HEK293 (cell line): ENCODE results near the gene USP13.

ENCODE experiments used
- CTCF ChIA-PET: fragments of 350-600 bp; formaldehyde crosslinking; extraction: SDS; loops from one replicate; lab custom pipeline; 2021; ENCODE audit warnings: antibody characterized with exemption; lab: Yijun Ruan, JAX
- POLR2A ChIA-PET: fragments of 300-600 bp; formaldehyde crosslinking; extraction: SDS; loops from one replicate; lab custom pipeline; 2020; ENCODE audit warnings: antibody characterized with exemption, inconsistent platforms; lab: Yijun Ruan, JAX
- H3K27ac ChIP-seq: fragments of 200-500 bp; sonication (Bioruptor generic); 2 replicates; pipeline ENCODE4 v1.5.1; 2014; ENCODE audit warnings: low read depth, low read length, control low read depth, inconsistent platforms; ENCODE audit errors: extremely low read depth
- H3K36me3 ChIP-seq, 2 experiments: fragments of 200-500 bp in 1 of 2; sonication (Bioruptor generic) in 1 of 2; 1 replicate in 1 of 2; 2 replicates in 1 of 2; pipeline ENCODE4 v1.5.1; 2014 to 2017; ENCODE audit warnings: inconsistent platforms in 2 of 2, low read length in 2 of 2; ENCODE audit not compliant: control insufficient read depth in 2 of 2, insufficient read depth in 1 of 2
- H3K4me1 ChIP-seq: fragments of 200-500 bp; sonication (Bioruptor generic); 2 replicates; pipeline ENCODE4 v1.5.1; 2014; ENCODE audit warnings: mild to moderate bottlenecking, low read length, inconsistent platforms; ENCODE audit not compliant: control insufficient read depth, insufficient read depth
- H3K4me3 ChIP-seq: 2 replicates; pipeline ENCODE4 v1.5.1; 2011; ENCODE audit warnings: low read depth, mild to moderate bottlenecking, control low read depth, low read length, moderate library complexity
- H3K9me3 ChIP-seq: fragments of 200-500 bp; sonication (Bioruptor generic); 2 replicates; pipeline ENCODE4 v1.5.1; 2014; ENCODE audit warnings: low read depth, low read length, inconsistent platforms; ENCODE audit not compliant: control insufficient read depth, insufficient read depth
- BCL6B ChIP-seq: fragments of 450-650 bp; formaldehyde crosslinking; IDR thresholded peaks from 2 replicates; pipeline ENCODE4 v1.5.1; 2017; ENCODE audit warnings: missing biosample characterization, missing genetic modification characterization
- CTCF ChIP-seq: fragments of 450-650 bp; formaldehyde crosslinking; IDR thresholded peaks from 2 replicates; pipeline ENCODE4 v1.5.1; 2016; ENCODE audit warnings: missing biosample characterization, missing genetic modification characterization
- FEZF1 ChIP-seq: fragments of 450-650 bp; formaldehyde crosslinking; IDR thresholded peaks from 2 replicates; pipeline ENCODE4 v1.5.1; 2016; ENCODE audit warnings: missing biosample characterization, missing genetic modification characterization
- GLIS2 ChIP-seq: fragments of 450-650 bp; formaldehyde crosslinking; IDR thresholded peaks from 2 replicates; pipeline ENCODE4 v1.5.1; 2016; ENCODE audit warnings: missing biosample characterization, missing genetic modification characterization
- HIC1 ChIP-seq: fragments of 450-650 bp; formaldehyde crosslinking; IDR thresholded peaks from 2 replicates; pipeline ENCODE4 v1.5.1; 2016; ENCODE audit warnings: missing biosample characterization, missing genetic modification characterization
- KLF8 ChIP-seq: fragments of 450-650 bp; formaldehyde crosslinking; IDR thresholded peaks from 2 replicates; pipeline ENCODE4 v1.5.1; 2016; ENCODE audit warnings: missing biosample characterization, missing genetic modification characterization
- PATZ1 ChIP-seq: fragments of 450-650 bp; formaldehyde crosslinking; IDR thresholded peaks from 2 replicates; pipeline ENCODE4 v1.5.1; 2016; ENCODE audit warnings: missing biosample characterization, missing genetic modification characterization
- TCF7L2 ChIP-seq: IDR thresholded peaks from 2 replicates; pipeline ENCODE4 v1.6.1; 2011; ENCODE audit warnings: low read depth, mild to moderate bottlenecking, inconsistent platforms, low read length, moderate library complexity, borderline replicate concordance
- YY1 ChIP-seq: fragments of 450-650 bp; formaldehyde crosslinking; IDR thresholded peaks from 2 replicates; pipeline ENCODE4 v1.5.1; 2018; ENCODE audit warnings: missing biosample characterization, missing genetic modification characterization
- YY2 ChIP-seq: fragments of 450-650 bp; formaldehyde crosslinking; IDR thresholded peaks from 2 replicates; pipeline ENCODE4 v1.5.1; 2016; ENCODE audit warnings: missing biosample characterization, missing genetic modification characterization
- ZBTB17 ChIP-seq: fragments of 450-650 bp; formaldehyde crosslinking; IDR thresholded peaks from 2 replicates; pipeline ENCODE4 v1.5.1; 2016; ENCODE audit warnings: missing biosample characterization, missing genetic modification characterization
- ZBTB20 ChIP-seq: fragments of 450-650 bp; formaldehyde crosslinking; IDR thresholded peaks from 2 replicates; pipeline ENCODE4 v1.5.1; 2016; ENCODE audit warnings: missing biosample characterization, missing genetic modification characterization
- ZBTB26 ChIP-seq: fragments of 450-650 bp; formaldehyde crosslinking; optimal IDR thresholded peaks from 2 replicates; pipeline ENCODE3; 2016; ENCODE audit warnings: missing biosample characterization, mild to moderate bottlenecking, missing genetic modification characterization
- ZBTB8A ChIP-seq: fragments of 450-650 bp; formaldehyde crosslinking; IDR thresholded peaks from 2 replicates; pipeline ENCODE4 v1.5.1; 2016; ENCODE audit warnings: missing biosample characterization, missing genetic modification characterization
- ZNF341 ChIP-seq: fragments of 450-650 bp; formaldehyde crosslinking; IDR thresholded peaks from 2 replicates; pipeline ENCODE4; 2016; ENCODE audit warnings: low read depth, missing biosample characterization, missing genetic modification characterization
- ZNF426 ChIP-seq: fragments of 450-650 bp; formaldehyde crosslinking; IDR thresholded peaks from 2 replicates; pipeline ENCODE4 v1.5.1; 2017; ENCODE audit warnings: missing biosample characterization, missing genetic modification characterization, mild to moderate bottlenecking, inconsistent platforms, moderate library complexity
- ZNF501 ChIP-seq: fragments of 450-650 bp; formaldehyde crosslinking; IDR thresholded peaks from 2 replicates; pipeline ENCODE4 v1.5.1; 2016; ENCODE audit warnings: missing biosample characterization, missing genetic modification characterization
- ZNF510 ChIP-seq: fragments of 450-650 bp; formaldehyde crosslinking; IDR thresholded peaks from 2 replicates; pipeline ENCODE4 v1.5.1; 2018; ENCODE audit warnings: mild to moderate bottlenecking, missing genetic modification characterization, missing biosample characterization; ENCODE audit not compliant: insufficient replicate concordance
- ZNF600 ChIP-seq: fragments of 450-650 bp; formaldehyde crosslinking; IDR thresholded peaks from 2 replicates; pipeline ENCODE4 v1.5.1; 2016; ENCODE audit warnings: missing biosample characterization, missing genetic modification characterization
- ZNF623 ChIP-seq: fragments of 450-650 bp; formaldehyde crosslinking; IDR thresholded peaks from 2 replicates; pipeline ENCODE4 v1.5.1; 2016; ENCODE audit warnings: missing biosample characterization, missing genetic modification characterization
- ZNF645 ChIP-seq: fragments of 450-650 bp; formaldehyde crosslinking; IDR thresholded peaks from 2 replicates; pipeline ENCODE4; 2016; ENCODE audit warnings: missing biosample characterization, missing genetic modification characterization
- ZNF660 ChIP-seq: fragments of 450-650 bp; IDR thresholded peaks from 2 replicates; pipeline ENCODE4 v1.5.1; 2018; ENCODE audit warnings: missing biosample characterization, mild to moderate bottlenecking, missing genetic modification characterization
- ZNF692 ChIP-seq: fragments of 450-650 bp; formaldehyde crosslinking; IDR thresholded peaks from 2 replicates; pipeline ENCODE4 v1.5.1; 2016; ENCODE audit warnings: missing biosample characterization, missing genetic modification characterization
- ZNF76 ChIP-seq: fragments of 450-650 bp; formaldehyde crosslinking; IDR thresholded peaks from 2 replicates; pipeline ENCODE4; 2016; ENCODE audit warnings: low read depth, missing biosample characterization, missing genetic modification characterization, borderline replicate concordance
- ZSCAN30 ChIP-seq: fragments of 450-650 bp; IDR thresholded peaks from 2 replicates; pipeline ENCODE4 v1.5.1; 2018; ENCODE audit warnings: missing biosample characterization, mild to moderate bottlenecking, missing genetic modification characterization, moderate library complexity
- ZXDB ChIP-seq: fragments of 450-650 bp; formaldehyde crosslinking; IDR thresholded peaks from 2 replicates; pipeline ENCODE4 v1.5.1; 2016; ENCODE audit warnings: missing biosample characterization, missing genetic modification characterization

Gene USP13

GRCh38 chr3:179653096-179653797 lies 407 bp downstream of the USP13 start:
- peak overlapping the region; percentile 96 for H3K4me3 ChIP-seq
- CTCF ChIA-PET: interaction anchor here (0.6 to 0.8 kb wide), 3 partner anchors 9 to 820 kb away, joined by 3 to 4 read pairs (median 4); no protein-coding TSS in a partner anchor
- H3K27ac ChIP-seq: peak overlapping the region; percentile 92
- H3K36me3 ChIP-seq: peaks cover 0 to 8% of the 10 kb centered on the region in 2 experiments; a peak in 1 of 3 replicates
- H3K4me1 ChIP-seq: no peaks in the 10 kb centered on the region
- POLR2A ChIA-PET: interaction anchor here (0.8 kb wide), 1 partner anchor 22 kb away, joined by 7 read pairs; no protein-coding TSS in a partner anchor
- H3K9me3 ChIP-seq: no peaks in the 10 kb centered on the region
- TF ChIP-seq ZNF501 (tag by site-specific recombination): 0 out of 2 replicates have a peak, but pooled peaks have one; percentile 28
- TF ChIP-seq ZNF426 (tag by site-specific recombination): no peak
- TF ChIP-seq YY2 (tag by site-specific recombination): 0 out of 2 replicates have a peak, but pooled peaks have one; percentile 35
- TF ChIP-seq GLIS2 (tag by site-specific recombination): peak; percentile 68
- peak; percentile 88 for TF ChIP-seq ZBTB8A
- TF ChIP-seq ZNF692 (tag by site-specific recombination): 0 out of 2 replicates have a peak, but pooled peaks have one; percentile 27
- TF ChIP-seq ZNF623 (tag by site-specific recombination): no peak
- TF ChIP-seq CTCF (tag by site-specific recombination): peak; percentile 80
- no peak for TF ChIP-seq ZNF645
- peak; percentile 75; the same call in 1 of the 2 replicates for TF ChIP-seq ZSCAN30
- peak; percentile 53 for TF ChIP-seq ZXDB (tag by site-specific recombination)
- no peak for TF ChIP-seq ZNF510 (tag by site-specific recombination)
- TF ChIP-seq YY1 (tag by site-specific recombination): peak; percentile 78
- peak; percentile 66; the same call in 1 of the 2 replicates for TF ChIP-seq ZNF660 (tag by site-specific recombination)
- no peak for TF ChIP-seq FEZF1
- TF ChIP-seq ZBTB26: peak; percentile 90
- TF ChIP-seq KLF8: no peak
- no peak for TF ChIP-seq BCL6B (tag by site-specific recombination)
- TF ChIP-seq TCF7L2: no peak
- peak; percentile 75; the same call in 1 of the 2 replicates for TF ChIP-seq HIC1
- peak; percentile 67 for TF ChIP-seq ZNF76
- TF ChIP-seq ZNF600 (tag by site-specific recombination): peak; percentile 75
- TF ChIP-seq PATZ1 (tag by site-specific recombination): peak; percentile 36
- TF ChIP-seq ZBTB20 (tag by site-specific recombination): peak; percentile 74; the same call in 1 of the 2 replicates
- TF ChIP-seq ZNF341 (tag by site-specific recombination): peak; percentile 75
- TF ChIP-seq ZBTB17: peak; percentile 69
